A549 (cell line): ENCODE data around the gene GRK5. TPM values are rescaled to one million over a fixed set of nuclear protein-coding genes. Genes with fewer than 3 reads are reported as not detected.

Experiments used
- ATAC-seq, 2 experiments: fragments of 200-7000 bp in 1 of 2; fragments of >200 bp in 1 of 2; cut with Nextera tagmentation in 1 of 2; cut with Tn5 transposase in 1 of 2; 3 replicates each; pipeline versions ENCODE4 v1.8.0 to v1.9.1; 2018 to 2020; ENCODE audit warnings: mild to moderate bottlenecking in 1 of 2, moderate library complexity in 1 of 2
- CTCF ChIA-PET: fragments of 300-600 bp; sonication (Branson Sonifier 250); formaldehyde crosslinking; extraction: SDS; loops from one replicate; lab custom pipeline; 2021; ENCODE audit warnings: antibody characterized with exemption, inconsistent platforms; lab: Yijun Ruan, JAX
- POLR2A ChIA-PET: fragments of 350-600 bp; formaldehyde crosslinking; extraction: SDS; loops from one replicate; lab custom pipeline; 2021; ENCODE audit warnings: antibody characterized with exemption, inconsistent platforms; lab: Yijun Ruan, JAX
- DNase-seq, 2 experiments: peaks; one replicate each; pipeline versions ENCODE4 v3.0.0 to v3.0.0-alpha.2; 2011 to 2016; ENCODE audit warnings: low read depth in 1 of 2, low spot score in 1 of 2
- FAIRE-seq: peaks from 2 replicates; lab custom pipeline; 2011; peaks lifted over from hg19 to GRCh38; lab: Jason Lieb, UNC
- H3K27ac ChIP-seq, 2 experiments: fragments of >200 bp; sonication (Bioruptor Twin); formaldehyde crosslinking; 3 replicates each; pipeline ENCODE4 v1.5.1; 2016 to 2017
- H3K4me1 ChIP-seq: fragments of >200 bp; sonication (Bioruptor Twin); formaldehyde crosslinking; 3 replicates; pipeline ENCODE4 v1.6.1; 2016
- H3K4me2 ChIP-seq: fragments of >200 bp; sonication (Bioruptor Twin); formaldehyde crosslinking; 3 replicates; pipeline ENCODE4 v1.6.1; 2016
- H3K4me3 ChIP-seq: fragments of >200 bp; sonication (Bioruptor Twin); formaldehyde crosslinking; 3 replicates; pipeline ENCODE4 v1.5.1; 2016
- H3K9me3 ChIP-seq: fragments of >200 bp; sonication (Bioruptor Twin); formaldehyde crosslinking; 3 replicates; pipeline ENCODE4 v1.6.1; 2016
- EHMT2 ChIP-seq: fragments of 200-600 bp; sonication (generic); IDR thresholded peaks from 2 replicates; pipeline ENCODE4 v1.6.1; 2016; ENCODE audit warnings: antibody characterized with exemption, low read depth, mild to moderate bottlenecking, moderate library complexity
- FOSL2 ChIP-seq, 2 experiments: fragments of 450-650 bp in 1 of 2; fragments of >200 bp in 1 of 2; sonication (Bioruptor Twin) in 1 of 2; formaldehyde crosslinking; IDR thresholded peaks; 2 replicates each; pipeline versions ENCODE4 v1.5.0 to v1.6.1; 2016 to 2020; ENCODE audit warnings: mild to moderate bottlenecking in 1 of 2, moderate library complexity in 1 of 2
- JUNB ChIP-seq: fragments of >200 bp; sonication (Bioruptor Twin); formaldehyde crosslinking; IDR thresholded peaks from 2 replicates; pipeline ENCODE4 v1.6.1; 2016
- MAZ ChIP-seq: fragments of 150-350 bp; IDR thresholded peaks from 2 replicates; pipeline ENCODE4 v1.6.1; 2014; ENCODE audit warnings: antibody characterized with exemption, low read depth, low read length, borderline replicate concordance
- PBX3 ChIP-seq: IDR thresholded peaks from 2 replicates; pipeline ENCODE4 v1.6.1; 2012
- RNF2 ChIP-seq: fragments of 200-600 bp; sonication (generic); IDR thresholded peaks from 2 replicates; pipeline ENCODE4 v1.6.1; 2016; ENCODE audit warnings: low read depth, mild to moderate bottlenecking, antibody characterized with exemption, moderate library complexity, borderline replicate concordance
- SMC3 ChIP-seq: fragments of >200 bp; sonication (Bioruptor Twin); formaldehyde crosslinking; IDR thresholded peaks from 3 replicates; pipeline ENCODE4 v1.6.1; 2018; ENCODE audit warnings: inconsistent platforms
- SREBF2 ChIP-seq: fragments of 450-650 bp; IDR thresholded peaks from 2 replicates; pipeline ENCODE4 v1.6.1; 2014; ENCODE audit warnings: mild to moderate bottlenecking, moderate library complexity
- ZNF302 ChIP-seq: fragments of 250-450 bp; sonication (Bioruptor Pico); IDR thresholded peaks from 2 replicates; pipeline ENCODE4 v1.9.0; 2021; ENCODE audit warnings: inconsistent platforms, mild to moderate bottlenecking, moderate library complexity
- WGBS: methylation state at CpG from one replicate; pipeline ENCODE4 v1.1.6; 2017; ENCODE audit errors: missing lambda C conversion rate; 5-methylcytosine and 5-hydroxymethylcytosine counted together
- polyA plus RNA-seq, 4 experiments: library from polyadenylated mRNA; depleted of rRNA in 3 of 4; stranded (reverse); fragments of >200 nt; fragmentation: RNase III in 1 of 4; extraction: RNeasy Plus Mini Kit Qiagen cat#74134 plus additional on column Dnase treatment in 1 of 4; gene quantifications; 2 replicates in 3 of 4; 3 replicates in 1 of 4; pipeline ENCODE4 v1.2.3, GENCODE V29; 2011 to 2017
- TF ChIP-seq, protein P1 (sequence below): fragments of >200 bp; sonication (Bioruptor Twin); formaldehyde crosslinking; IDR thresholded peaks from 2 replicates; pipeline ENCODE4 v1.6.1; 2016
- TF ChIP-seq, protein P2 (sequence below): fragments of >200 bp; sonication (Bioruptor Twin); formaldehyde crosslinking; IDR thresholded peaks from 3 replicates; pipeline ENCODE4 v1.5.1; 2016
- TF ChIP-seq, protein P3 (sequence below): IDR thresholded peaks from 2 replicates; pipeline ENCODE4 v1.6.1; 2012

GRK5 gene
- polyA plus RNA-seq, 2 of the 4 experiments (the other 2 are of a cell fraction), result 5.0 to 7.9 TPM

DNA sequence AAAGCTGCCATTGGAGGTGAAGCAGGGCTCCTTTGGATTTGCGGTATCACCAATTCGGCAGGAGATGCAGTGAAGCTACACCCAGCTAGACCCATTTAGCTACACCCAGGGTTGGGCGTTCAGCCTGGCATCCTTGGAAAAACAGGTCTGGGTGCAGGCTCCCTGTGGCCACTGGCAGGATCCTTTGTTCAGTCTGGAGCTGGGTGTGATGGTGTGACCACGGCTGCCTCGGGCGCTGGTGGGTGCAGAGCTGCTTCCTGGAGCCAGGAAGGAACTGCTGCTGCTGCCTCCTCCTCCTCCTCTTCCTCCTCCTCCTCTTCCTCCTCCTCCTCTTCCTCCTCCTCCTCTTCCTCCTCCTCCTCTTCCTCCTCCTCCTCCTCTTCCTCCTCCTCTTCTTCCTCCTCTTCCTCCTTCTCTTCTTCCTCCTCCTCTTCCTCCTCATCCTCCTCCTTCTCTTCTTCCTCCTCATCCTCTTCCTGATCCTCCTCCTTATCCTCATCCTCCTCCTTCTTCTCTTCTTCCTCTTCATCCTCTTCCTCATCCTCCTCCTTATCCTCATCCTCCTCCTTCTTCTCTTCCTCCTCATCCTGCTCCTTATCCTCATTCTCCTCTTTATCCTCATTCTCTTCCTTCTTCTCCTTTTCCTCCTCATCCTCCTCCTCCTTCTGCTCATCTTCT is 84.0 kb downstream of the GRK5 start (continued):
- TF ChIP-seq FOSL2 (IDR thresholded peaks at IDR 0.05) (no peak), FOSL2 (CRISPR knock-in tag; IDR thresholded peaks at IDR 0.05) (no peak)

DNA sequence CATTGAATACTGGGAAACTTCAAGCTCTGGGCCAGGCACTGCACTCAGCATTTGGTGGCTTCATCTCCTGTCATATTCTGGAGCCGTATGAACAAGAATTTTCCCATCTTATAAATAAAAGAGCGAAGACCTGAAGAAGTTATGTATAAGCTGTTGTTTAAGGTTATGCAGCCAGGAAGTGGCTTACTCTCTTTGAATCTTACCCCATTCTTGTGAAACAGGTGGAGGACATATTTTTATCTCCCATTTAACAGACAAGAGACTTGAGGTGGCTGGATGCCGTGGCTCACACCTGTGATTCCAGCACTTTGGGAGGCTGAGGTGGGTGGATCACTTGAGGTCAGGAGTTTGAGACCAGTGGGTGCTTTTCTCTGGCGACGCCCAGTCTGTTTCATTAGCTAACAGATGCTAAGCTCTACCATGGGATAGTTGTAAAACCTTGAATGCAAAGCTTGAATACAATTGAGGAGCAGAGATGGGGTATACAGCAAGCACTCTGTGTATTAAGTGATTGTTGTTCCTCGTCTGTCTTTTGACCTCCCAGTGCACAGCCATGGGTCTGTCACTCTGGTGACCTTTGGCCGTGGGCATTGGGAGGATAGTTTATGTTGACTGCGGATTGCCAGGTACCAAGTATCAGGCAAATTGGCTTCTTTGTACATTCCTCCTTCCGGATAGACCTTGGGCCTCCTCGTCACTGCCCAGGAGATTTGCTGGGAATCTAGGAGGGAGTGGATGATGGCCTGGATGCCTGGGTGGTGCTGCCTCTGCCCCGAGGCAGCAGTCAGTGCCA is 85.8 kb downstream of the GRK5 start:
- no peak for ATAC-seq
- no peak for DNase-seq
- Histone ChIP-seq H3K4me3 (no peak overlapping the region), H3K4me1 (peaks cover 13% of the 10 kb centered on the region), H3K9me3 (no peaks in the 10 kb centered on the region), H3K4me2 (no peak overlapping the region), H3K27ac (no peak overlapping the region)
- POLR2A ChIA-PET, result no interaction called here
- CTCF ChIA-PET, result interaction anchor here (2.1 kb wide), 1 partner anchor 86 kb away, joined by 6 read pairs; no protein-coding TSS in a partner anchor
- WGBS, result 84% methylated on average over 11 of the region's 11 CpGs
- FAIRE-seq, result no peak
- TF ChIP-seq JUNB (no peak), RNF2 (no peak), SREBF2 (no peak), PBX3 (no peak)
- TF ChIP-seq, protein P1, sequence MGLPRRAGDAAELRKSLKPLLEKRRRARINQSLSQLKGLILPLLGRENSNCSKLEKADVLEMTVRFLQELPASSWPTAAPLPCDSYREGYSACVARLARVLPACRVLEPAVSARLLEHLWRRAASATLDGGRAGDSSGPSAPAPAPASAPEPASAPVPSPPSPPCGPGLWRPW, result no peak
- TF ChIP-seq, protein P2, sequence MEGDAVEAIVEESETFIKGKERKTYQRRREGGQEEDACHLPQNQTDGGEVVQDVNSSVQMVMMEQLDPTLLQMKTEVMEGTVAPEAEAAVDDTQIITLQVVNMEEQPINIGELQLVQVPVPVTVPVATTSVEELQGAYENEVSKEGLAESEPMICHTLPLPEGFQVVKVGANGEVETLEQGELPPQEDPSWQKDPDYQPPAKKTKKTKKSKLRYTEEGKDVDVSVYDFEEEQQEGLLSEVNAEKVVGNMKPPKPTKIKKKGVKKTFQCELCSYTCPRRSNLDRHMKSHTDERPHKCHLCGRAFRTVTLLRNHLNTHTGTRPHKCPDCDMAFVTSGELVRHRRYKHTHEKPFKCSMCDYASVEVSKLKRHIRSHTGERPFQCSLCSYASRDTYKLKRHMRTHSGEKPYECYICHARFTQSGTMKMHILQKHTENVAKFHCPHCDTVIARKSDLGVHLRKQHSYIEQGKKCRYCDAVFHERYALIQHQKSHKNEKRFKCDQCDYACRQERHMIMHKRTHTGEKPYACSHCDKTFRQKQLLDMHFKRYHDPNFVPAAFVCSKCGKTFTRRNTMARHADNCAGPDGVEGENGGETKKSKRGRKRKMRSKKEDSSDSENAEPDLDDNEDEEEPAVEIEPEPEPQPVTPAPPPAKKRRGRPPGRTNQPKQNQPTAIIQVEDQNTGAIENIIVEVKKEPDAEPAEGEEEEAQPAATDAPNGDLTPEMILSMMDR, result no peak
- TF ChIP-seq, protein P3, sequence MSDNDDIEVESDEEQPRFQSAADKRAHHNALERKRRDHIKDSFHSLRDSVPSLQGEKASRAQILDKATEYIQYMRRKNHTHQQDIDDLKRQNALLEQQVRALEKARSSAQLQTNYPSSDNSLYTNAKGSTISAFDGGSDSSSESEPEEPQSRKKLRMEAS, result no peak

DNA sequence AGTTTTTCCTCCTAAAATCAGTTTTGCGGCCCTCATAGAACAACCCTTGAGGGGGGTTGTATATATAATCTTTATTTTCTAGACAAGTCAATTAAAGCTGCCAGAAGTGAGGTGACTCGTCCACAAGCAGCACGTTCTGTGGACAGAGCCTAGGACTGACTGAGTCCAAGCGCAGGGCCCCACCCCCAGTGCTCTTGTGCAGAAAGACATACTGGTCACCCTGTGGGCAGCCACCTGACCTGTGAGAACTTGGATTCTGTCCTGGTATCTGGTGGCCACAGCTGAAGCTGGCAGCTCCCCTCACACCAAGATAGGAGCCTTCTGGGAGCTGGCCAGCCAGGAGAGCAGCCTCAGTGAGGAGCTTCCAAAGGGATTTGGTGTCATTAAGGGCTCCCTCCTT is 89.3 kb downstream of the GRK5 start:
- POLR2A ChIA-PET, result no interaction called here
- no peak overlapping the region for H3K4me3 ChIP-seq

More for the DNA sequence above, 89.3 kb downstream of the GRK5 start:
- no peak for ATAC-seq
- H3K9me3 ChIP-seq, result no peaks in the 10 kb centered on the region
- 85% methylated on average over 4 of the region's 4 CpGs for WGBS
- H3K27ac ChIP-seq, result no peak overlapping the region
- CTCF ChIA-PET, result interaction anchor here (1.1 to 2.3 kb wide), 4 partner anchors 22 to 149 kb away, joined by 3 to 10 read pairs (median 4); no protein-coding TSS in a partner anchor
- no peak for DNase-seq
- FAIRE-seq, result no peak
- TF ChIP-seq EHMT2, result no peak
- no peak for TF ChIP-seq MAZ
- TF ChIP-seq, protein P2, result no peak
- no peak for TF ChIP-seq SMC3
- TF ChIP-seq ZNF302 (CRISPR knock-in tag), result no peak
- H3K4me2 ChIP-seq, result no peak overlapping the region
- peaks cover 4% of the 10 kb centered on the region; the same call in 2 of the 3 replicates for H3K4me1 ChIP-seq
